ENCODE results near the gene PTGES3L. TPM values are rescaled to one million over a fixed set of nuclear protein-coding genes. Genes with fewer than 3 reads are reported as not detected.

Gene PTGES3L
- total and polyA plus RNA-seq, 2 of the 13 experiments (the other 11 are each of a cell fraction or from before 2014, with no cell fraction given): 1.2 to 2.9 TPM

DNA sequence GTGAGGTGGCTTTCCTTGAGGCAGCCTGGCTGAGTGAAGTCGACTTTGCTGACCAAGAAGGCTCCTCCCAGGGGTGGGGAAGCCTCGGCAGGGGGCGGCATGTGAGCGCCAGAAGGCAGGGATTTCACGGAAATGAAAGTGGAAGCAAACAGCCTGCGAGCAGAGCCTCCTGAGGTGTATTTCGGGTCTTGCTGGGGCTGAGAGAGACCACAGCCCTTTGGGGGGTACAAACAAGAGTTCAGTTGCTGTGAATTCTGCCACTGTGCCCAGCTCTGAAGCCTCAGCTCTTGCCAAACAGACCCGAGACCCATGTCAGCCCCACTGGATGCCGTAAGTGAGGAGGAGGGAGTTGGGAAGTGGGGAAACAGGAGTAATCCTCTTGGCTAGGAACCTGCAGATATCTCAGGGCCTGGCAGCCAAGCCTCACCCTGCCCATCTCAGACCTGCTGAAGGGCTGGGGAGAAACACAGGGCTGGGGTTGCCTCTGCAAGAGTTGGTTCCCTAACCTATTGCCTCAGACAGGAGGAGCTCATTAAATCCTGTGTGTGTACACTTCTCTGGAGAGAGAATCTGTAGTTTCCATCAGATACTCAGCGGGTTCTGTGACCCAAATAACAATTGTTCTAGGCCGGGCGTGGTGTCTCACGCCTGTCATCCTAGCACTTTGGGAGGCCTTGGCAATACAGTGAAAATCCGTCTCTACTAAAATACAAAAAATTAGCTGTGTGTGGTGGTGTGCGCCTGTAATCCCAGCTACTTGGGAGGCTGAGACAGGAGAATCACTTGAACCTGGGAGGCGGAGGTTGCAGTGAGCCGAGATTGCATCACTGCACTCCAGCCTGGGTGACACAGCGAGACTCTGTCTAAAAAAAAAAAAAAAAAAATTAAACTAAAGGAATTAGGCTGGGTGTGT, 27.0 kb upstream of the PTGES3L start, which contains the start of gene IFI35 (continued):
- TF ChIP-seq ZNF484 (CRISPR knock-in tag; IDR thresholded peaks at IDR 0.05; ENCODE audit: borderline replicate concordance, low read depth) (no peak), SMYD3 (CRISPR knock-in tag; IDR thresholded peaks at IDR 0.05) (no peak), SIX4 (CRISPR knock-in tag; IDR thresholded peaks at IDR 0.05) (no peak), ZNF101 (CRISPR knock-in tag; IDR thresholded peaks at IDR 0.05; ENCODE audit: borderline replicate concordance, low read depth) (no peak), THAP11 (CRISPR knock-in tag; IDR thresholded peaks at IDR 0.05) (peak; percentile 62; the same call in 1 of the 2 replicates), PAWR (CRISPR knock-in tag; IDR thresholded peaks at IDR 0.05; ENCODE audit: borderline replicate concordance) (no peak), ZNF17 (CRISPR knock-in tag; IDR thresholded peaks at IDR 0.05) (no peak), YEATS2 (CRISPR knock-in tag; IDR thresholded peaks at IDR 0.05; ENCODE audit: borderline replicate concordance) (no peak; the same call in 1 of the 2 replicates), ZNF713 (CRISPR knock-in tag; IDR thresholded peaks at IDR 0.05) (no peak), ZNF234 (CRISPR knock-in tag; conservative IDR thresholded peaks at IDR 0.05) (no peak), CBX1 (IDR thresholded peaks at IDR 0.05; ENCODE audit: low read depth) (no peak), REPIN1 (CRISPR knock-in tag; IDR thresholded peaks at IDR 0.05; ENCODE audit: borderline replicate concordance, low read depth) (peak; percentile 22; the same call in 1 of the 2 replicates), RFX5 (IDR thresholded peaks at IDR 0.05; ENCODE audit: low read depth, low read length) (no peak), RORA (CRISPR knock-in tag; IDR thresholded peaks at IDR 0.05) (no peak), ZNF777 (CRISPR knock-in tag; IDR thresholded peaks at IDR 0.05) (0 out of 2 replicates have a peak, but pooled peaks have one; percentile 6), PCBP2 (optimal IDR thresholded peaks at IDR 0.05; ENCODE audit: low read depth, low read length, poor library complexity, severe bottlenecking) (no peak), ZKSCAN1 (IDR thresholded peaks at IDR 0.05; ENCODE audit: low read length) (no peak), ZNF879 (CRISPR knock-in tag; IDR thresholded peaks at IDR 0.05) (no peak)
- TF ChIP-seq, protein P1, sequence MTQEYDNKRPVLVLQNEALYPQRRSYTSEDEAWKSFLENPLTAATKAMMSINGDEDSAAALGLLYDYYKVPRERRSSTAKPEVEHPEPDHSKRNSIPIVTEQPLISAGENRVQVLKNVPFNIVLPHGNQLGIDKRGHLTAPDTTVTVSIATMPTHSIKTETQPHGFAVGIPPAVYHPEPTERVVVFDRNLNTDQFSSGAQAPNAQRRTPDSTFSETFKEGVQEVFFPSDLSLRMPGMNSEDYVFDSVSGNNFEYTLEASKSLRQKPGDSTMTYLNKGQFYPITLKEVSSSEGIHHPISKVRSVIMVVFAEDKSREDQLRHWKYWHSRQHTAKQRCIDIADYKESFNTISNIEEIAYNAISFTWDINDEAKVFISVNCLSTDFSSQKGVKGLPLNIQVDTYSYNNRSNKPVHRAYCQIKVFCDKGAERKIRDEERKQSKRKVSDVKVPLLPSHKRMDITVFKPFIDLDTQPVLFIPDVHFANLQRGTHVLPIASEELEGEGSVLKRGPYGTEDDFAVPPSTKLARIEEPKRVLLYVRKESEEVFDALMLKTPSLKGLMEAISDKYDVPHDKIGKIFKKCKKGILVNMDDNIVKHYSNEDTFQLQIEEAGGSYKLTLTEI (CRISPR knock-in tag; conservative IDR thresholded peaks at IDR 0.05): no peak
- TF ChIP-seq, protein P2, sequence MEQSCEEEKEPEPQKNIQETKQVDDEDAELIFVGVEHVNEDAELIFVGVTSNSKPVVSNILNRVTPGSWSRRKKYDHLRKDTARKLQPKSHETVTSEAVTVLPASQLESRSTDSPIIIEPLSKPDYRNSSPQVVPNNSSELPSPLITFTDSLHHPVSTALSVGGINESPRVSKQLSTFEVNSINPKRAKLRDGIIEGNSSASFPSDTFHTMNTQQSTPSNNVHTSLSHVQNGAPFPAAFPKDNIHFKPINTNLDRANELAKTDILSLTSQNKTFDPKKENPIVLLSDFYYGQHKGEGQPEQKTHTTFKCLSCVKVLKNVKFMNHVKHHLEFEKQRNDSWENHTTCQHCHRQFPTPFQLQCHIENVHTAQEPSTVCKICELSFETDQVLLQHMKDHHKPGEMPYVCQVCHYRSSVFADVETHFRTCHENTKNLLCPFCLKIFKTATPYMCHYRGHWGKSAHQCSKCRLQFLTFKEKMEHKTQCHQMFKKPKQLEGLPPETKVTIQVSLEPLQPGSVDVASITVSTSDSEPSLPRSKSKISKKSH (CRISPR knock-in tag; IDR thresholded peaks at IDR 0.05; ENCODE audit: borderline replicate concordance): peak; percentile 67; the same call in 1 of the 2 replicates
- TF ChIP-seq, protein P3, sequence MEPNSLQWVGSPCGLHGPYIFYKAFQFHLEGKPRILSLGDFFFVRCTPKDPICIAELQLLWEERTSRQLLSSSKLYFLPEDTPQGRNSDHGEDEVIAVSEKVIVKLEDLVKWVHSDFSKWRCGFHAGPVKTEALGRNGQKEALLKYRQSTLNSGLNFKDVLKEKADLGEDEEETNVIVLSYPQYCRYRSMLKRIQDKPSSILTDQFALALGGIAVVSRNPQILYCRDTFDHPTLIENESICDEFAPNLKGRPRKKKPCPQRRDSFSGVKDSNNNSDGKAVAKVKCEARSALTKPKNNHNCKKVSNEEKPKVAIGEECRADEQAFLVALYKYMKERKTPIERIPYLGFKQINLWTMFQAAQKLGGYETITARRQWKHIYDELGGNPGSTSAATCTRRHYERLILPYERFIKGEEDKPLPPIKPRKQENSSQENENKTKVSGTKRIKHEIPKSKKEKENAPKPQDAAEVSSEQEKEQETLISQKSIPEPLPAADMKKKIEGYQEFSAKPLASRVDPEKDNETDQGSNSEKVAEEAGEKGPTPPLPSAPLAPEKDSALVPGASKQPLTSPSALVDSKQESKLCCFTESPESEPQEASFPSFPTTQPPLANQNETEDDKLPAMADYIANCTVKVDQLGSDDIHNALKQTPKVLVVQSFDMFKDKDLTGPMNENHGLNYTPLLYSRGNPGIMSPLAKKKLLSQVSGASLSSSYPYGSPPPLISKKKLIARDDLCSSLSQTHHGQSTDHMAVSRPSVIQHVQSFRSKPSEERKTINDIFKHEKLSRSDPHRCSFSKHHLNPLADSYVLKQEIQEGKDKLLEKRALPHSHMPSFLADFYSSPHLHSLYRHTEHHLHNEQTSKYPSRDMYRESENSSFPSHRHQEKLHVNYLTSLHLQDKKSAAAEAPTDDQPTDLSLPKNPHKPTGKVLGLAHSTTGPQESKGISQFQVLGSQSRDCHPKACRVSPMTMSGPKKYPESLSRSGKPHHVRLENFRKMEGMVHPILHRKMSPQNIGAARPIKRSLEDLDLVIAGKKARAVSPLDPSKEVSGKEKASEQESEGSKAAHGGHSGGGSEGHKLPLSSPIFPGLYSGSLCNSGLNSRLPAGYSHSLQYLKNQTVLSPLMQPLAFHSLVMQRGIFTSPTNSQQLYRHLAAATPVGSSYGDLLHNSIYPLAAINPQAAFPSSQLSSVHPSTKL (CRISPR knock-in tag; IDR thresholded peaks at IDR 0.05): peak; percentile 55
- TF ChIP-seq, protein P4, sequence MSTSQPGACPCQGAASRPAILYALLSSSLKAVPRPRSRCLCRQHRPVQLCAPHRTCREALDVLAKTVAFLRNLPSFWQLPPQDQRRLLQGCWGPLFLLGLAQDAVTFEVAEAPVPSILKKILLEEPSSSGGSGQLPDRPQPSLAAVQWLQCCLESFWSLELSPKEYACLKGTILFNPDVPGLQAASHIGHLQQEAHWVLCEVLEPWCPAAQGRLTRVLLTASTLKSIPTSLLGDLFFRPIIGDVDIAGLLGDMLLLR (CRISPR knock-in tag; IDR thresholded peaks at IDR 0.05): no peak

All from HepG2 (cell line).